Cortex of kidney (tissue), 1 donor: ENCODE measurements around the gene OR6C6.
"Not testable (repeated sequence)": the region's sequence is repeated elsewhere in the genome, so short reads cannot be mapped to it uniquely, and the experiment has no call there.

ENCODE experiments used
- DNase-seq: peaks from one replicate; lab custom pipeline; 2025; lab: John Stamatoyannopoulos, UW

Gene OR6C6

DNA sequence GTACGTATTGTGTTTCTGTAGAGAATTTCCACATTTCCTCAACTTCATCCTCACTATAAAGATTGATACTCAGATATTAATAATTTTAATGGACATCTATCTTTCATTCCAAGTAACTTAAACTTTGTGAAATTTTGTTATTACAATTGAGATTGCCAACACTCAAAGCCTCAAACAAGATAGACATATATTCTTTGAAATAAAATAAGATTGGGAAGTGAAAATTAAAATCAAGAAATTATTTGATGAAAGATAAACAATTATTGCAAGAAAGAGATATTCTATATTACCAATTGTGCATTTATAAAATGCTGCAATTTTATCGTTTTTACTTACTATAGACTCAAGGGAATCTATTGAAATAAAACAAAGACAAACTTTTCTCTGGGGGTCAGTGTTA is at the start of gene OR6C6:
OR6C6 (minus strand) TSS at position 101 of the 400 bp plus-strand sequence. CDS start 1,337 bp downstream, outside the sequence.
- DNase-seq = no peak

GRCh38 chr12:55336002-55336401 is 39.6 kb upstream of the OR6C6 start:
- DNase-seq = no peak

DNA sequence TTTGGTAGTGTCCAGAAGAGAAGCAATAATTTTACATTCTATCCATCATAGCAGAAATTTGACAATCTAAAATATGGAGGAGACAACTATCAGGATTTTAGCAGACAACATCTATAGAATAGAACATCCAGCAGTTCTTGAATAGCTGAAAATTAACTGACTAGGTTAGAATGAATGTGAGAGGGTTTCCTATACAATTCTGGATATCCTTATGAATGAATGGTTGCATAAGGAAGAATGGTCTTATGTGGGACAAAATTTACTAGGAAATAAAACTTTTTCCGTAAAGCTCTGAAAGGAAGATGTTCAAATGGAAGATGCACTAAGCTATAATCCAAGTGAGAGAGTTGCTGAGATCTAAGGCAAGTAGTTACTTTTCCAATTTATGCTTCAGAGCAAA is 34.1 kb upstream of the OR6C6 start, which contains the start of gene OR6C3:
OR6C3 (plus strand) TSS at position 301 of the 400 bp plus-strand sequence. CDS start 955 bp downstream, outside the sequence.
- DNase-seq = no peak

- DNase-seq = not testable (repeated sequence)
Observed at GRCh38 chr12:55325801-55326200, 29.4 kb upstream of the OR6C6 start.

DNA sequence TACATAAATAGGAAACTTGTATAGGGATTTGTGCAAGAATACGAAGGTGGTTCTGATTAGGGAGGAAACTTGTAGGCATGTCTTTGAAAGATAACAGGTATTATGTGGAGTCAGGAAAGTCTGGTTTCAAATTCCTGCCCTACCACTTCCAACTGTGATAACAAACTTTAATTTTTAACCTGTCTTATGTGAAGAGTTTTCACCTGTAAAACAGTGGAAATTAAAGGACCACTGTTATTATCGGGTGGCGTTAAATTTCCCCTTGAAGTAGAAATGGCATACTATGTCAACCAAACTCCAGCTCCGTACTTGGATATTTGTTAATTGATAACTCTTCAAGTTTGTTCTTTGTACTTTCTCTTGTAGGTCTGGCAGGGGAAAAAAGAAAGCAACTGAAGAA is 23.8 kb upstream of the OR6C6 start:
- no peak for DNase-seq

GRCh38 chr12:55314043-55314442 is 17.7 kb upstream of the OR6C6 start, which contains the start of gene OR6C1:
OR6C1 (plus strand) TSS chr12:55314343; CDS start chr12:55320600, 6,257 bp downstream.
- no peak for DNase-seq

DNA sequence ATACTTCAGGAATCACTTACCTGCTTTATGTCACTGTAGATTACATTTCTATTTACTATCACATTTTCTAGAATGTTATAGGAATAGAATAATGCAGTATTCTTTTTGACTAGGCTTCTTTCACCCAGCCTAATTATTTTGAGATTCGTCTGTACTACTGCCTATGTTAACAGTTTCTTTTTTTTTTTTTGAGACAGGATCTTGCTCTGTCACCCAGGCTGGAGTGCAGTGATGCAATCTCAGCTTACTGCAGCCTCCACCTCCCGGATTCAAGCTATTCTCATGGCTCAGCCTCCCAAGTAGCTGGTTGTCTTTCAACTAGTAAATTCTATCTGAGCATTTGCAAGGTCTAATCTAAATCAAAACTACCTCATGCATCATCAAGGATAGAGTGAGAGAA is 6.4 kb downstream of the OR6C6 start:
- DNase-seq = no peak

GRCh38 chr12:55280991-55281390 is 15.4 kb downstream of the OR6C6 start:
- no peak for DNase-seq

GRCh38 chr12:55258303-55258702 is 38.1 kb downstream of the OR6C6 start:
- no peak for DNase-seq

GRCh38 chr12:55256831-55257230 is 39.5 kb downstream of the OR6C6 start:
- no peak for DNase-seq

GRCh38 chr12:55253281-55253680 is 43.1 kb downstream of the OR6C6 start:
- DNase-seq = no peak

GRCh38 chr12:55250944-55251343 is 45.4 kb downstream of the OR6C6 start:
- no peak for DNase-seq

DNA sequence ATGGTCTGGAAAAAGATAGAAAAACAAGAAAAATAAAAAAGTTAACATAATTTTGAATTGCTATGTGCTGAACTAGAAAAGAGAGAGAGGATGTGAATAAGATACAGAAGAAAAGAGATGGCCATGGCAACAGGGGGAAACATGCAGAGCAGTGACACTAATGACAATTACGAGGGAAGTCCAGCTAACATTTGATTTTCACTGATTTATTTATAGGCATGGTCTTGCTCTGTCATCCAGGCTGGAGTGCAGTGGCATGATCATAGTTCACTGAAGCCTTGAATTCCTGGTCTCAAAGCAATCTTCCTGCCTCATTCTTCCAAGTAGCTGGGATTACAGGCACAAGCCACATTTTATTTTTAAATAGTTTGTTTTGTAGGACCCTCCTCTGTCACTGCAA is 50.2 kb downstream of the OR6C6 start:
- DNase-seq = no peak

- no peak for DNase-seq
Observed at GRCh38 chr12:55244309-55244708, 52.1 kb downstream of the OR6C6 start, which contains the start of gene OR6C74. OR6C74 (plus strand) TSS chr12:55244609; CDS start chr12:55247288, 2,679 bp downstream.
